H9 (cell line): ENCODE results near the gene BIK. TPM values are rescaled to one million over a fixed set of nuclear protein-coding genes. Genes with fewer than 3 reads are reported as not detected.

Source experiments
- DNase-seq: peaks from one replicate; pipeline ENCODE4 v3.0.0-alpha.2; 2017
- H2AFZ ChIP-seq: one replicate; pipeline ENCODE4 v1.6.1; 2013; ENCODE audit warnings: mild to moderate bottlenecking, low read length, control low read depth, moderate library complexity
- H2AK5ac ChIP-seq: 2 replicates; pipeline ENCODE4 v1.6.1; 2013; ENCODE audit warnings: low read length, control low read depth, mixed read lengths; ENCODE audit not compliant: insufficient read length
- H2BK120ac ChIP-seq: one replicate; pipeline ENCODE4 v1.6.1; 2013; ENCODE audit warnings: low read depth, mild to moderate bottlenecking, low read length, control low read depth, inconsistent platforms; ENCODE audit not compliant: poor library complexity, severe bottlenecking
- H2BK12ac ChIP-seq: 2 replicates; pipeline ENCODE4 v1.6.1; 2013; ENCODE audit warnings: low read length, control low read depth, mixed read lengths, low read depth; ENCODE audit not compliant: insufficient read length
- H2BK15ac ChIP-seq: 2 replicates; pipeline ENCODE4 v1.6.1; 2013; ENCODE audit warnings: low read depth, low read length, control low read depth
- H2BK20ac ChIP-seq: one replicate; pipeline ENCODE4 v1.6.1; 2013; ENCODE audit warnings: low read depth, mild to moderate bottlenecking, low read length, control low read depth, inconsistent platforms; ENCODE audit not compliant: poor library complexity, severe bottlenecking
- H2BK5ac ChIP-seq: 2 replicates; pipeline ENCODE4 v1.6.1; 2013; ENCODE audit warnings: low read length, control low read depth, mixed read lengths; ENCODE audit not compliant: insufficient read length
- H3K14ac ChIP-seq: 2 replicates; pipeline ENCODE4 v1.6.1; 2013; ENCODE audit warnings: low read length, control low read depth; ENCODE audit not compliant: insufficient read depth
- H3K18ac ChIP-seq: 2 replicates; pipeline ENCODE4 v1.6.1; 2013; ENCODE audit warnings: low read depth, mild to moderate bottlenecking, mixed read lengths, low read length, control low read depth; ENCODE audit not compliant: insufficient read length
- H3K23ac ChIP-seq: 2 replicates; pipeline ENCODE4 v1.6.1; 2013; ENCODE audit warnings: low read length, control low read depth, mixed read lengths, low read depth; ENCODE audit not compliant: insufficient read length
- H3K23me2 ChIP-seq: 2 replicates; pipeline ENCODE4 v1.6.1; 2013; ENCODE audit warnings: low read depth, mild to moderate bottlenecking, mixed read lengths, low read length, control low read depth; ENCODE audit not compliant: insufficient read length, poor library complexity, severe bottlenecking
- H3K27ac ChIP-seq: 2 replicates; pipeline ENCODE4 v1.5.1; 2013; ENCODE audit warnings: low read length, control low read depth, mixed read lengths, low read depth; ENCODE audit not compliant: insufficient read length
- H3K27me3 ChIP-seq: 2 replicates; pipeline ENCODE4 v1.6.1; 2013; ENCODE audit warnings: low read length, control low read depth, inconsistent platforms; ENCODE audit not compliant: insufficient read depth
- H3K4ac ChIP-seq: 2 replicates; pipeline ENCODE4 v1.6.1; 2013; ENCODE audit warnings: low read depth, mild to moderate bottlenecking, control low read depth, inconsistent platforms, low read length, moderate library complexity
- H3K4me1 ChIP-seq: 2 replicates; pipeline ENCODE4 v1.6.1; 2013; ENCODE audit warnings: low read length, control low read depth, inconsistent platforms; ENCODE audit not compliant: insufficient read depth
- H3K4me2 ChIP-seq: 2 replicates; pipeline ENCODE4 v1.6.1; 2013; ENCODE audit warnings: low read length, control low read depth, mixed read lengths; ENCODE audit not compliant: insufficient read length, insufficient read depth
- H3K56ac ChIP-seq: 2 replicates; pipeline ENCODE4 v1.6.1; 2013; ENCODE audit warnings: low read depth, mild to moderate bottlenecking, mixed read lengths, low read length, control low read depth; ENCODE audit not compliant: insufficient read length
- H3K79me1 ChIP-seq: 2 replicates; pipeline ENCODE4 v1.6.1; 2013; ENCODE audit warnings: low read depth, mild to moderate bottlenecking, moderate library complexity, low read length, control low read depth, inconsistent platforms; ENCODE audit not compliant: insufficient read depth, poor library complexity, severe bottlenecking
- H3K79me2 ChIP-seq: 2 replicates; pipeline ENCODE4 v1.6.1; 2013; ENCODE audit warnings: low read length, control low read depth, inconsistent platforms; ENCODE audit not compliant: insufficient read depth
- H3K9ac ChIP-seq: 2 replicates; pipeline ENCODE4 v1.6.1; 2013; ENCODE audit warnings: low read length, control low read depth, mixed read lengths; ENCODE audit not compliant: insufficient read length; ENCODE audit errors: extremely low read depth
- H3K9me3 ChIP-seq: one replicate; pipeline ENCODE4 v1.6.1; 2013; ENCODE audit warnings: low read depth, low read length, inconsistent platforms; ENCODE audit not compliant: control insufficient read depth
- H3T11ph ChIP-seq: one replicate; pipeline ENCODE4 v1.6.1; 2013; ENCODE audit warnings: mild to moderate bottlenecking, low read length, control low read depth, inconsistent platforms
- H4K20me1 ChIP-seq: one replicate; pipeline ENCODE4 v1.6.1; 2013; ENCODE audit not compliant: control insufficient read depth, insufficient read length, insufficient read depth
- H4K5ac ChIP-seq: 2 replicates; pipeline ENCODE4 v1.6.1; 2013; ENCODE audit warnings: low read depth, mild to moderate bottlenecking, mixed read lengths, low read length, control low read depth; ENCODE audit not compliant: insufficient read length
- H4K8ac ChIP-seq: replicated peaks from 2 replicates; pipeline ENCODE4 v1.6.1; 2013; ENCODE audit warnings: low read length, control low read depth, mixed read lengths, low read depth; ENCODE audit not compliant: insufficient read length
- H4K91ac ChIP-seq: 2 replicates; pipeline ENCODE4 v1.6.1; 2013; ENCODE audit warnings: low read depth, mild to moderate bottlenecking, moderate library complexity, mixed read lengths, low read length, control low read depth; ENCODE audit not compliant: insufficient read length
- H3K27ac Mint-ChIP-seq, 3 experiments: 2 replicates in 2 of 3; 3 replicates in 1 of 3; pipeline ENCODE4 v1.8.0; 2020 to 2021; ENCODE audit warnings: mixed read lengths in 3 of 3, mild to moderate bottlenecking in 1 of 3, moderate library complexity in 1 of 3
- H3K27me3 Mint-ChIP-seq: 2 replicates; pipeline ENCODE4 v1.8.0; 2021; ENCODE audit warnings: low read depth, mild to moderate bottlenecking, moderate library complexity, mixed read lengths
- H3K36me3 Mint-ChIP-seq, 3 experiments: 2 replicates in 2 of 3; 3 replicates in 1 of 3; pipeline ENCODE4 v1.8.0; 2020 to 2021; ENCODE audit warnings: low read depth in 3 of 3, mixed read lengths in 3 of 3; ENCODE audit not compliant: insufficient read depth in 1 of 3
- H3K4me1 Mint-ChIP-seq, 2 experiments: 2 replicates each; pipeline ENCODE4 v1.8.0; 2020; ENCODE audit warnings: mixed read lengths in 2 of 2
- H3K4me3 Mint-ChIP-seq, 2 experiments: 2 replicates in 1 of 2; 3 replicates in 1 of 2; pipeline ENCODE4 v1.8.0; 2020 to 2021; ENCODE audit warnings: mild to moderate bottlenecking in 2 of 2, mixed read lengths in 2 of 2, moderate library complexity in 1 of 2
- H3K9me3 Mint-ChIP-seq, 2 experiments: 2 replicates in 1 of 2; 3 replicates in 1 of 2; pipeline ENCODE4 v1.8.0; 2020; ENCODE audit warnings: mild to moderate bottlenecking in 2 of 2, mixed read lengths in 2 of 2, moderate library complexity in 1 of 2
- WGBS: extraction: QIAGEN DNeasy Blood & Tissue Kit; methylation state at CpG from one replicate; pipeline ENCODE4 v1.1.7; 2013; ENCODE audit warnings: missing lambda C conversion rate, low lambda C conversion rate, mixed read lengths; ENCODE audit not compliant: insufficient read length; ENCODE audit errors: extremely low coverage; 5-methylcytosine and 5-hydroxymethylcytosine counted together
- total RNA-seq: library from RNA; stranded (reverse); gene quantifications from 2 replicates; pipeline ENCODE4 v1.2.1, GENCODE V29; 2021
- TF ChIP-seq, protein P1 (sequence below): fragments of 200-600 bp; sonication (generic); conservative IDR thresholded peaks from 3 replicates; pipeline ENCODE4 v1.8.0; 2021; ENCODE audit warnings: antibody characterized with exemption, mild to moderate bottlenecking

Gene BIK
- total RNA-seq, 1 experiment from 2014 or later, result 8.3 TPM

DNA sequence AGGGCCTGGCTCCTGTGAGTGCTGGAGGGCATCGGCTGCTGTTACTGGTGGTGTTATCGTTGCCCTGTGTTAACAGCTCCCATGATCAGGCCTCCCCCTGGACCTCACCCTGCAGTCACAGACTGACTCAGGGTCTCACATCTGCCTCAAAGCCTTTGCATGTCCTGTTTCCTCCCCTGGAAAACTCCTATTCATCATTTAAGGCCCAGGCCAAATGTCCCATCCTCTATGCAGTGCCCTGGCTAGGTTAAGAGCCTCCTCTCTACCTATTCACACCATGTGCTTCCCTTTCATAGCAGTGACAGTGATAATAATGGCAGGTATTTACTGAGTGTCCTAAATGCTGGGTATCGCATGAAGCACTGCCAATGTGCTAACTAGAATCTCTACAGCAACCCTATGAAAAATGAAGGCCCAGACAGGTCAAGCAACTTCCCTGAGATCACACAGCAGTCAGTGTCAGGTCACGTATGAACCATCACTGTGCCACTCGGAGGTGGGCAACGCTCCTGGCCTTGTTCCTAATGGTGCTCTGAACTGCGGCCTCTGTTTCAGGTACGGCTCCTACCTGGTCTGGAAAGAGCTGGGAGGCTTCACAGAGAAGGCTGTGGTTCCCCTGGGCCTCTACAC lies 50.1 kb downstream of the BIK start:
- DNase-seq, result no peak
- no peak overlapping the region for H2BK5ac ChIP-seq
- H3K4ac ChIP-seq, result no peak overlapping the region
- Mint-ChIP-seq H3K36me3 (no peaks in the 10 kb centered on the region), H3K27ac (peak overlapping the region in 1 of 3 experiments; percentile 35; a peak in 1 of 7 replicates), H3K27me3 (peaks cover 4% of the 10 kb centered on the region), H3K4me3 (no peak overlapping the region), H3K9me3 (no peaks in the 10 kb centered on the region), H3K4me1 (peaks cover 0 to 17% of the 10 kb centered on the region in 2 experiments; a peak in 2 of 4 replicates)
- no peaks in the 10 kb centered on the region for H3K79me2 ChIP-seq
- H2BK15ac ChIP-seq, result no peak overlapping the region
- no peaks in the 10 kb centered on the region for H3K27me3 ChIP-seq
- no peak overlapping the region for H2AFZ ChIP-seq
- H2BK120ac ChIP-seq, result no peak overlapping the region
- H2BK20ac ChIP-seq, result no peak overlapping the region
- no peak overlapping the region for H3K56ac ChIP-seq
- H2AK5ac ChIP-seq, result no peak overlapping the region
- H3K23me2 ChIP-seq, result no peaks in the 10 kb centered on the region
- no peak overlapping the region for H4K5ac ChIP-seq
- no CpG with 5 or more reads among the region's 8 CpGs for WGBS
- H3K79me1 ChIP-seq, result no peaks in the 10 kb centered on the region
- no peak overlapping the region for H3K27ac ChIP-seq
- no peak overlapping the region for H3K4me2 ChIP-seq
- no peak overlapping the region for H2BK12ac ChIP-seq
- no peak overlapping the region for H4K8ac ChIP-seq
- TF ChIP-seq, protein P1, sequence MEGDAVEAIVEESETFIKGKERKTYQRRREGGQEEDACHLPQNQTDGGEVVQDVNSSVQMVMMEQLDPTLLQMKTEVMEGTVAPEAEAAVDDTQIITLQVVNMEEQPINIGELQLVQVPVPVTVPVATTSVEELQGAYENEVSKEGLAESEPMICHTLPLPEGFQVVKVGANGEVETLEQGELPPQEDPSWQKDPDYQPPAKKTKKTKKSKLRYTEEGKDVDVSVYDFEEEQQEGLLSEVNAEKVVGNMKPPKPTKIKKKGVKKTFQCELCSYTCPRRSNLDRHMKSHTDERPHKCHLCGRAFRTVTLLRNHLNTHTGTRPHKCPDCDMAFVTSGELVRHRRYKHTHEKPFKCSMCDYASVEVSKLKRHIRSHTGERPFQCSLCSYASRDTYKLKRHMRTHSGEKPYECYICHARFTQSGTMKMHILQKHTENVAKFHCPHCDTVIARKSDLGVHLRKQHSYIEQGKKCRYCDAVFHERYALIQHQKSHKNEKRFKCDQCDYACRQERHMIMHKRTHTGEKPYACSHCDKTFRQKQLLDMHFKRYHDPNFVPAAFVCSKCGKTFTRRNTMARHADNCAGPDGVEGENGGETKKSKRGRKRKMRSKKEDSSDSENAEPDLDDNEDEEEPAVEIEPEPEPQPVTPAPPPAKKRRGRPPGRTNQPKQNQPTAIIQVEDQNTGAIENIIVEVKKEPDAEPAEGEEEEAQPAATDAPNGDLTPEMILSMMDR, result no peak
- H3K18ac ChIP-seq, result no peak overlapping the region
- no peak overlapping the region for H3K23ac ChIP-seq
- H3T11ph ChIP-seq, result no peak overlapping the region
- no peaks in the 10 kb centered on the region for H3K4me1 ChIP-seq
- no peak overlapping the region for H4K91ac ChIP-seq
- no peaks in the 10 kb centered on the region for H3K9me3 ChIP-seq
- H3K9ac ChIP-seq, result no peak overlapping the region
- no peak overlapping the region; the same call in 1 of the 2 replicates for H3K14ac ChIP-seq
- H4K20me1 ChIP-seq, result no peaks in the 10 kb centered on the region
